MCF 10A (cell line): Measurements from ENCODE around the gene GSKIP. TPM values are rescaled to one million over a fixed set of nuclear protein-coding genes. Genes with fewer than 3 reads are reported as not detected.

Experiments
- BruUV-seq: library from RNA; stranded (reverse); fragments of 400-500 nt; replicated peaks from 2 replicates; lab custom pipeline; 2021; lab: Mats Ljungman, UMichigan
- CTCF ChIA-PET: fragments of 300-600 bp; sonication (Branson Sonifier 250); formaldehyde crosslinking; extraction: SDS; loops from one replicate; lab custom pipeline; 2021; ENCODE audit warnings: antibody characterized with exemption, inconsistent platforms; lab: Yijun Ruan, JAX
- POLR2A ChIA-PET: fragments of 300-600, 350-650 bp; sonication (Branson Sonifier 250); formaldehyde crosslinking; extraction: SDS; loops from one replicate; lab custom pipeline; 2020; ENCODE audit warnings: antibody characterized with exemption, inconsistent platforms; lab: Yijun Ruan, JAX
- DNase-seq: peaks from one replicate; pipeline ENCODE4 v3.0.0-alpha.2; 2018; ENCODE audit not compliant: unreplicated experiment
- H3K27ac Mint-ChIP-seq: one replicate; pipeline ENCODE4 v1.8.0; 2022; ENCODE audit warnings: mild to moderate bottlenecking, low read depth, mixed read lengths; ENCODE audit not compliant: unreplicated experiment
- H3K27me3 Mint-ChIP-seq: one replicate; pipeline ENCODE4 v1.8.0; 2022; ENCODE audit warnings: mixed read lengths; ENCODE audit not compliant: insufficient read depth, unreplicated experiment
- H3K36me3 Mint-ChIP-seq: one replicate; pipeline ENCODE4 v1.8.0; 2022; ENCODE audit warnings: mild to moderate bottlenecking, moderate library complexity, mixed read lengths; ENCODE audit not compliant: insufficient read depth, unreplicated experiment
- H3K4me1 Mint-ChIP-seq: one replicate; pipeline ENCODE4 v1.8.0; 2022; ENCODE audit warnings: mixed read lengths; ENCODE audit not compliant: insufficient read depth, unreplicated experiment
- H3K4me3 Mint-ChIP-seq: one replicate; pipeline ENCODE4 v1.8.0; 2022; ENCODE audit warnings: mild to moderate bottlenecking, moderate library complexity, mixed read lengths; ENCODE audit not compliant: unreplicated experiment
- H3K9me3 Mint-ChIP-seq: one replicate; pipeline ENCODE4 v1.8.0; 2022; ENCODE audit warnings: mixed read lengths; ENCODE audit not compliant: unreplicated experiment
- CTCF ChIP-seq: fragments of 200-600 bp; IDR thresholded peaks from one replicate; pipeline ENCODE4 v1.8.0; 2022; ENCODE audit warnings: antibody characterized with exemption, mild to moderate bottlenecking; ENCODE audit not compliant: unreplicated experiment
- intact Hi-C: fragments of 100-400 bp; cut with micrococcal nuclease; formaldehyde crosslinking; loops from 2 replicates; pipeline ENCODE4 v1.14.1; 2022
- total RNA-seq: library from RNA; stranded (reverse); gene quantifications from 2 replicates; pipeline ENCODE4 v1.2.3, GENCODE V29; 2022

The GSKIP gene
- total RNA-seq, 1 experiment from 2014 or later: 19.8 TPM

- Mint-ChIP-seq H3K4me1 (no peaks in the 10 kb centered on the region), H3K4me3 (peak overlapping the region; percentile 85), H3K36me3 (no peaks in the 10 kb centered on the region), H3K27me3 (peaks cover 3% of the 10 kb centered on the region), H3K27ac (no peak overlapping the region), H3K9me3 (no peaks in the 10 kb centered on the region)
- DNase-seq: no peak
- intact Hi-C loops: no loop called here
- no peak for TF ChIP-seq CTCF
- BruUV-seq: no TSS peak
- POLR2A ChIA-PET: no interaction called here
- CTCF ChIA-PET: interaction anchor here (0.7 kb wide), 1 partner anchor 80 kb away, joined by 3 read pairs; no protein-coding TSS in a partner anchor
Measured at GRCh38 chr14:96393071-96393691, 29.9 kb downstream of the GSKIP start.

GRCh38 chr14:96394047-96394815 lies 30.9 kb downstream of the GSKIP start:
- Mint-ChIP-seq H3K4me1 (no peaks in the 10 kb centered on the region), H3K27ac (no peak overlapping the region), H3K4me3 (no peak overlapping the region), H3K36me3 (no peaks in the 10 kb centered on the region), H3K9me3 (no peaks in the 10 kb centered on the region), H3K27me3 (peaks cover 13% of the 10 kb centered on the region)
- no TSS peak for BruUV-seq
- no peak for DNase-seq
- ChIA-PET CTCF (interaction anchor here (0.6 kb wide), 1 partner anchor 118 kb away, joined by 3 read pairs; no protein-coding TSS in a partner anchor), POLR2A (no interaction called here)
- intact Hi-C loops: no loop called here
- no peak for TF ChIP-seq CTCF

DNA sequence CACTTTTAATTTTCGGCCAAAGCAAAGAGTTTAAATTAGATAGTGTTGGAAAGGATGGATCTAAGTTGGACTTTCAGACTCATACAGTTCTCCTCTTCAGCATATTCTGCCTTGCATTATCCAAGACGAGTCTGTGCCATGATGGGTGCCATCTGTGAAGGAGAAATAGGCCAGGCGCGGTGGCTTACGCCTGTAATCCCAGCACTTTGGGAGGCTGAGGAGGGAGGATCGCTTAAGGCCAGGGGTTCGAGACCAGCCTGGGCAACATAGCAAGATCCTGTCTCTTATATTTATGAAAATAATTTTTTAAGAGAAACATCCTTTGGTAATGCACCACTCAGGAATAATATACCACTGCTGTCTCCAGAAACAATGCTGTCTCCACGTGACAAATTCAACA lies 35.1 kb downstream of the GSKIP start:
- Mint-ChIP-seq H3K4me3 (no peak overlapping the region), H3K27ac (no peak overlapping the region), H3K27me3 (peaks cover 23% of the 10 kb centered on the region), H3K9me3 (no peaks in the 10 kb centered on the region), H3K36me3 (no peaks in the 10 kb centered on the region), H3K4me1 (no peaks in the 10 kb centered on the region)
- BruUV-seq: no TSS peak
- CTCF ChIA-PET: no interaction called here
- POLR2A ChIA-PET: no interaction called here
- no peak for TF ChIP-seq CTCF
- intact Hi-C loops: no loop called here
- DNase-seq: no peak

DNA sequence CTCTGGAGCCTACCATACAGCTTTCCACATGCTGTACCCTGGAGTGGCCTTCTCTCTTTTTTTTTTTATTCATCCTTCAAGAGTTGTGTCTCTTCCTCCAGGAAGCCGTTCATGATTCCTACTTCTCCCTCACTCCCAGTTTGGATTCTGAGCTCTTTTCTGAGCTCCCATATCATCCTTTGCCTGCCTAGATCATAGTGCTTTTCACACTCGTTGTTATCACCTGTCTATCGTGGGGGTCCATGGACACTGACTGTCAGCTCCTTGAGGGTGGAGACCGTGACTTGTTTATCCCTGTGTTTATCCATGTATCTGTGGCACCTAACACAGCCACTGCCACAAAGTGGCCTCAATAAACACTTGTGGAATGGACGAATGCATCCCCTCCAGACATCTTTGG lies 35.6 kb downstream of the GSKIP start:
- no peak for TF ChIP-seq CTCF
- no peak overlapping the region for H3K4me3 Mint-ChIP-seq
- CTCF ChIA-PET: no interaction called here
- POLR2A ChIA-PET: interaction anchor here (0.6 kb wide), 1 partner anchor 303 kb away, joined by 3 read pairs; no protein-coding TSS in a partner anchor
- H3K36me3 Mint-ChIP-seq: no peaks in the 10 kb centered on the region
- H3K9me3 Mint-ChIP-seq: no peaks in the 10 kb centered on the region
- H3K27me3 Mint-ChIP-seq: peaks cover 23% of the 10 kb centered on the region
- no TSS peak for BruUV-seq
- intact Hi-C loops: no loop called here
- no peak for DNase-seq
- no peak overlapping the region for H3K27ac Mint-ChIP-seq
- H3K4me1 Mint-ChIP-seq: no peaks in the 10 kb centered on the region
